Immature natural killer cell (primary cell): ENCODE data around the gene DCBLD1. TPM values are rescaled to one million over a fixed set of nuclear protein-coding genes. Genes with fewer than 3 reads are reported as not detected.
"Not testable (repeated sequence)": the region's sequence is repeated elsewhere in the genome, so short reads cannot be mapped to it uniquely, and the experiment has no call there.

ENCODE experiments used
- DNase-seq, 3 donors: peaks; one replicate each; pipeline ENCODE4 v3.0.0; 2022; ENCODE audit warnings: mixed read lengths in 1 of 3
- H3K27ac Mint-ChIP-seq, 6 donors: one replicate each; pipeline ENCODE4 v1.8.0; 2020; ENCODE audit warnings: mixed read lengths in 6 of 6, mild to moderate bottlenecking in 5 of 6, inconsistent platforms in 4 of 6, moderate library complexity in 3 of 6
- H3K27me3 Mint-ChIP-seq, 3 donors: one replicate each; pipeline ENCODE4 v1.8.0; 2020 to 2021; ENCODE audit warnings: low read depth in 3 of 3, mild to moderate bottlenecking in 3 of 3, mixed read lengths in 3 of 3, moderate library complexity in 3 of 3, inconsistent platforms in 1 of 3
- H3K36me3 Mint-ChIP-seq, 3 donors: one replicate each; pipeline ENCODE4 v1.8.0; 2020; ENCODE audit warnings: mixed read lengths in 3 of 3, inconsistent platforms in 2 of 3, mild to moderate bottlenecking in 2 of 3
- H3K4me1 Mint-ChIP-seq, 2 donors: one replicate each; pipeline ENCODE4 v1.8.0; 2020; ENCODE audit warnings: inconsistent platforms in 2 of 2, mild to moderate bottlenecking in 2 of 2, mixed read lengths in 2 of 2, moderate library complexity in 1 of 2
- H3K4me3 Mint-ChIP-seq, 5 donors: one replicate each; pipeline ENCODE4 v1.8.0; 2020; ENCODE audit warnings: mild to moderate bottlenecking in 5 of 5, mixed read lengths in 5 of 5, inconsistent platforms in 3 of 5, moderate library complexity in 3 of 5
- H3K9me3 Mint-ChIP-seq, 6 donors: one replicate each; pipeline ENCODE4 v1.8.0; 2020; ENCODE audit warnings: mild to moderate bottlenecking in 6 of 6, mixed read lengths in 6 of 6, inconsistent platforms in 4 of 6, moderate library complexity in 3 of 6
- polyA plus RNA-seq, 3 donors: library from polyadenylated mRNA; unstranded; fragments of 300-500 nt; fragmentation: Illumina TruSeq; gene quantifications; one replicate each; pipeline ENCODE4 v1.2.3, GENCODE V29; 2021

DCBLD1 gene
- polyA plus RNA-seq, 3 donors from 2014 or later: 0.37 to 5.2 (median 4.0) TPM

- H3K4me1 Mint-ChIP-seq: no peaks in the 10 kb centered on the region
- peaks cover 0 to 17% (median 4%) of the 10 kb centered on the region in 3 donors for H3K36me3 Mint-ChIP-seq
- peaks cover 0 to 1% (median 0%) of the 10 kb centered on the region in 3 donors for H3K27me3 Mint-ChIP-seq
- H3K4me3 Mint-ChIP-seq: no peak overlapping the region
- H3K27ac Mint-ChIP-seq: no peak overlapping the region
- H3K9me3 Mint-ChIP-seq: peaks cover 0 to under 1% (median 0%) of the 10 kb centered on the region in 6 donors
- no peak for DNase-seq
Observed at GRCh38 chr6:117512056-117512828, 29.8 kb downstream of the DCBLD1 start.

GRCh38 chr6:117512987-117513573 is 30.6 kb downstream of the DCBLD1 start:
- DNase-seq: no peak
- no peak overlapping the region for H3K4me3 Mint-ChIP-seq
- H3K27me3 Mint-ChIP-seq: peaks cover 0 to 1% (median 0%) of the 10 kb centered on the region in 3 donors
- peaks cover 0 to 17% (median 8%) of the 10 kb centered on the region in 3 donors for H3K36me3 Mint-ChIP-seq
- no peak overlapping the region for H3K27ac Mint-ChIP-seq
- H3K9me3 Mint-ChIP-seq: peaks cover 0 to 2% (median 0%) of the 10 kb centered on the region in 6 donors
- H3K4me1 Mint-ChIP-seq: no peaks in the 10 kb centered on the region

GRCh38 chr6:117513778-117514365 is 31.4 kb downstream of the DCBLD1 start:
- H3K27me3 Mint-ChIP-seq: peaks cover 0 to 1% (median 0%) of the 10 kb centered on the region in 3 donors
- no peak for DNase-seq
- H3K27ac Mint-ChIP-seq: no peak overlapping the region
- H3K4me3 Mint-ChIP-seq: no peak overlapping the region
- H3K4me1 Mint-ChIP-seq: no peaks in the 10 kb centered on the region
- peaks cover 0 to 2% (median 0%) of the 10 kb centered on the region in 6 donors for H3K9me3 Mint-ChIP-seq
- peaks cover 0 to 17% (median 8%) of the 10 kb centered on the region in 3 donors for H3K36me3 Mint-ChIP-seq

- H3K27me3 Mint-ChIP-seq: peaks cover 0 to 1% (median 0%) of the 10 kb centered on the region in 3 donors
- no peak overlapping the region for H3K27ac Mint-ChIP-seq
- no peak overlapping the region for H3K4me3 Mint-ChIP-seq
- peaks cover 0 to 17% (median 9%) of the 10 kb centered on the region in 3 donors for H3K36me3 Mint-ChIP-seq
- no peaks in the 10 kb centered on the region for H3K4me1 Mint-ChIP-seq
- no peak for DNase-seq
- peaks cover 0 to 2% (median 0%) of the 10 kb centered on the region in 6 donors for H3K9me3 Mint-ChIP-seq
Observed at GRCh38 chr6:117514655-117515054, 32.2 kb downstream of the DCBLD1 start.

- Mint-ChIP-seq H3K27me3 (peaks cover 0 to 1% (median 0%) of the 10 kb centered on the region in 3 donors), H3K4me3 (no peak overlapping the region), H3K9me3 (peaks cover 0 to 2% (median 0%) of the 10 kb centered on the region in 6 donors), H3K4me1 (no peaks in the 10 kb centered on the region), H3K27ac (no peak overlapping the region), H3K36me3 (peaks cover 0 to 17% (median 10%) of the 10 kb centered on the region in 3 donors)
- DNase-seq: no peak
Observed at GRCh38 chr6:117515326-117515725, 32.9 kb downstream of the DCBLD1 start.

- H3K9me3 Mint-ChIP-seq, DNase-seq, H3K27ac Mint-ChIP-seq, H3K4me1 Mint-ChIP-seq, H3K4me3 Mint-ChIP-seq, H3K27me3 Mint-ChIP-seq: not testable (repeated sequence)
- peaks cover 0 to 13% (median 4%) of the 10 kb centered on the region in 3 donors for H3K36me3 Mint-ChIP-seq
Observed at GRCh38 chr6:117517995-117518394, 35.5 kb downstream of the DCBLD1 start.

- Mint-ChIP-seq H3K9me3 (peaks cover 0 to 2% (median 0%) of the 10 kb centered on the region in 6 donors), H3K4me1 (no peaks in the 10 kb centered on the region), H3K36me3 (peaks cover 0 to 13% (median 4%) of the 10 kb centered on the region in 3 donors), H3K27ac (no peak overlapping the region), H3K27me3 (peaks cover 0 to 1% (median 0%) of the 10 kb centered on the region in 3 donors), H3K4me3 (no peak overlapping the region)
- DNase-seq: no peak
Observed at GRCh38 chr6:117518870-117519269, 36.4 kb downstream of the DCBLD1 start.

GRCh38 chr6:117520603-117521395 is 38.3 kb downstream of the DCBLD1 start:
- no peak overlapping the region for H3K4me3 Mint-ChIP-seq
- no peak overlapping the region for H3K27ac Mint-ChIP-seq
- H3K9me3 Mint-ChIP-seq: peaks cover 0 to 2% (median 0%) of the 10 kb centered on the region in 6 donors
- no peaks in the 10 kb centered on the region for H3K4me1 Mint-ChIP-seq
- no peak for DNase-seq
- peaks cover 0 to 1% (median 0%) of the 10 kb centered on the region in 3 donors for H3K27me3 Mint-ChIP-seq
- peaks cover 0 to 13% (median under 1%) of the 10 kb centered on the region in 3 donors for H3K36me3 Mint-ChIP-seq

- Mint-ChIP-seq H3K36me3 (peaks cover 0 to 13% (median 0%) of the 10 kb centered on the region in 3 donors), H3K27me3 (no peaks in the 10 kb centered on the region), H3K27ac (no peak overlapping the region), H3K4me1 (no peaks in the 10 kb centered on the region), H3K4me3 (no peak overlapping the region), H3K9me3 (peaks cover 0 to 2% (median 0%) of the 10 kb centered on the region in 6 donors)
- DNase-seq: no peak
Observed at GRCh38 chr6:117521791-117522502, 39.5 kb downstream of the DCBLD1 start.

- Mint-ChIP-seq H3K4me3 (no peak overlapping the region), H3K27me3 (no peaks in the 10 kb centered on the region), H3K9me3 (no peaks in the 10 kb centered on the region), H3K27ac (no peak overlapping the region), H3K4me1 (no peaks in the 10 kb centered on the region), H3K36me3 (peaks cover 0 to 3% (median 0%) of the 10 kb centered on the region in 3 donors)
- DNase-seq: no peak
Observed at GRCh38 chr6:117525607-117526006, 43.1 kb downstream of the DCBLD1 start.

- H3K4me3 Mint-ChIP-seq: no peak overlapping the region
- no peak for DNase-seq
- no peaks in the 10 kb centered on the region for H3K9me3 Mint-ChIP-seq
- peaks cover 3 to 4% (median 3%) of the 10 kb centered on the region in 3 donors for H3K36me3 Mint-ChIP-seq
- no peaks in the 10 kb centered on the region for H3K27me3 Mint-ChIP-seq
- peak overlapping the region in 1 of 6 donors; percentile 16 for H3K27ac Mint-ChIP-seq
- peaks cover 0 to 2% of the 10 kb centered on the region in 2 donors for H3K4me1 Mint-ChIP-seq
Observed at GRCh38 chr6:117530467-117531242, 48.2 kb downstream of the DCBLD1 start.

- no peak overlapping the region for H3K27ac Mint-ChIP-seq
- H3K4me1 Mint-ChIP-seq: peaks cover 0 to 2% of the 10 kb centered on the region in 2 donors
- no peak for DNase-seq
- H3K9me3 Mint-ChIP-seq: no peaks in the 10 kb centered on the region
- no peak overlapping the region for H3K4me3 Mint-ChIP-seq
- H3K36me3 Mint-ChIP-seq: peaks cover 3 to 4% (median 3%) of the 10 kb centered on the region in 3 donors
- no peaks in the 10 kb centered on the region for H3K27me3 Mint-ChIP-seq
Observed at GRCh38 chr6:117531346-117531745, 48.9 kb downstream of the DCBLD1 start.
